Nephron progenitor cell (in vitro differentiated cells): ENCODE data around the gene SFSWAP.
"Not testable (repeated sequence)": the region's sequence is repeated elsewhere in the genome, so short reads cannot be mapped to it uniquely, and the experiment has no call there.

Experiments used
- DNase-seq: peaks from one replicate; pipeline ENCODE4 v3.0.0; 2021
- H3K27ac Mint-ChIP-seq: 2 replicates; pipeline ENCODE4 v1.8.0; 2021; ENCODE audit warnings: mild to moderate bottlenecking, moderate library complexity, mixed read lengths
- H3K27me3 Mint-ChIP-seq: 2 replicates; pipeline ENCODE4 v1.8.0; 2021; ENCODE audit warnings: mild to moderate bottlenecking, low read depth, mixed read lengths; ENCODE audit not compliant: poor library complexity
- H3K36me3 Mint-ChIP-seq: 2 replicates; pipeline ENCODE4 v1.8.0; 2021; ENCODE audit warnings: low read depth, mixed read lengths
- H3K4me1 Mint-ChIP-seq: 2 replicates; pipeline ENCODE4 v1.8.0; 2021; ENCODE audit warnings: mixed read lengths
- H3K4me3 Mint-ChIP-seq: 2 replicates; pipeline ENCODE4 v1.8.0; 2021; ENCODE audit warnings: mild to moderate bottlenecking, moderate library complexity, mixed read lengths
- H3K9me3 Mint-ChIP-seq: 2 replicates; pipeline ENCODE4 v1.8.0; 2021; ENCODE audit warnings: mild to moderate bottlenecking, moderate library complexity, mixed read lengths
- TF ChIP-seq, protein P1 (sequence below): fragments of 200-600 bp; sonication (generic); IDR thresholded peaks from 2 replicates; pipeline ENCODE4 v1.5.0; 2021; ENCODE audit warnings: antibody characterized with exemption

The SFSWAP gene

GRCh38 chr12:131775392-131776236, 64.7 kb downstream of the SFSWAP start:
- H3K36me3 Mint-ChIP-seq: peaks cover 76% of the 10 kb centered on the region
- H3K9me3 Mint-ChIP-seq: no peaks in the 10 kb centered on the region
- TF ChIP-seq, protein P1, sequence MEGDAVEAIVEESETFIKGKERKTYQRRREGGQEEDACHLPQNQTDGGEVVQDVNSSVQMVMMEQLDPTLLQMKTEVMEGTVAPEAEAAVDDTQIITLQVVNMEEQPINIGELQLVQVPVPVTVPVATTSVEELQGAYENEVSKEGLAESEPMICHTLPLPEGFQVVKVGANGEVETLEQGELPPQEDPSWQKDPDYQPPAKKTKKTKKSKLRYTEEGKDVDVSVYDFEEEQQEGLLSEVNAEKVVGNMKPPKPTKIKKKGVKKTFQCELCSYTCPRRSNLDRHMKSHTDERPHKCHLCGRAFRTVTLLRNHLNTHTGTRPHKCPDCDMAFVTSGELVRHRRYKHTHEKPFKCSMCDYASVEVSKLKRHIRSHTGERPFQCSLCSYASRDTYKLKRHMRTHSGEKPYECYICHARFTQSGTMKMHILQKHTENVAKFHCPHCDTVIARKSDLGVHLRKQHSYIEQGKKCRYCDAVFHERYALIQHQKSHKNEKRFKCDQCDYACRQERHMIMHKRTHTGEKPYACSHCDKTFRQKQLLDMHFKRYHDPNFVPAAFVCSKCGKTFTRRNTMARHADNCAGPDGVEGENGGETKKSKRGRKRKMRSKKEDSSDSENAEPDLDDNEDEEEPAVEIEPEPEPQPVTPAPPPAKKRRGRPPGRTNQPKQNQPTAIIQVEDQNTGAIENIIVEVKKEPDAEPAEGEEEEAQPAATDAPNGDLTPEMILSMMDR: no peak
- H3K4me1 Mint-ChIP-seq: peaks cover 37% of the 10 kb centered on the region
- peaks cover 4% of the 10 kb centered on the region for H3K27me3 Mint-ChIP-seq
- H3K4me3 Mint-ChIP-seq: no peak overlapping the region
- peak overlapping the region; percentile 82 for H3K27ac Mint-ChIP-seq
- DNase-seq: no peak

DNA sequence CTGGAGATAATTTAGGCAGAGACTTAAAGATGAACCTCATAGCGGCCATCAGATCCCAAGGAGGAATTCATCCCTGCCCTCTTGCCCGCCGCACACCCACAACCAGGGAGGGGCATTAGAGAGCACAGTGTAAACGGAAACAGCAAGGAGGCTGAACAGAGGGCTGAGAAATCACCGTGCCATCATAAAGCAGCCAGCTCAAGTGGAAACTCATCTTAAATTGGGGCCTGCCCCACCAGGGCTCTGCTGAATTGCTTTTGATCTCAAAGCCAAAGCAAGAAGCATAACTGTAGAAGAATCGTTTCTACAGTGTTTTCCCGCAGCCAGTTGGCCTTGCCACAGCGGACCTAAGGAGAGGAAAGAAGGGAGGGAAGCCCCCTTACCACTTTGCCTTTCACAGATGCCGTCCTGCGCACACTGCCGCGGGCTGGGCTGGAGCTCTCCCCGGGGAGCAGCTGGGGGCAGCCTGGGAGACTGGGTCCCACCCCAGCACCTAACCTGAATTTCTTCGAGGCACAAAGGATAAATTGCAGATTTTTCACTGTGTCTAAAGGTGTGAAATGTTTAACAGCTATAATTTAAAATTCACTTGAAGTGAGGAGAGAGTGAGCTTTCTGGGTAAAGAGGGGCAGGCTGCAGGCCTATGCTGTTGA, 65.5 kb downstream of the SFSWAP start:
- no peaks in the 10 kb centered on the region for H3K9me3 Mint-ChIP-seq
- H3K4me1 Mint-ChIP-seq: peaks cover 29% of the 10 kb centered on the region
- no peak overlapping the region for H3K4me3 Mint-ChIP-seq
- DNase-seq: no peak
- peaks cover 71% of the 10 kb centered on the region for H3K36me3 Mint-ChIP-seq
- peak overlapping the region; percentile 82 for H3K27ac Mint-ChIP-seq
- H3K27me3 Mint-ChIP-seq: peaks cover 4% of the 10 kb centered on the region
- TF ChIP-seq, protein P1: no peak

- not testable (repeated sequence) for DNase-seq, H3K4me3 Mint-ChIP-seq, H3K27me3 Mint-ChIP-seq, H3K9me3 Mint-ChIP-seq, H3K27ac Mint-ChIP-seq
- Mint-ChIP-seq H3K4me1 (peaks cover 29% of the 10 kb centered on the region), H3K36me3 (peaks cover 71% of the 10 kb centered on the region)
Measured at GRCh38 chr12:131777269-131777668, 66.4 kb downstream of the SFSWAP start.

- Mint-ChIP-seq H3K27ac (no peak overlapping the region), H3K36me3 (peaks cover 59% of the 10 kb centered on the region)
Measured at GRCh38 chr12:131779027-131779426, 68.1 kb downstream of the SFSWAP start.

DNA sequence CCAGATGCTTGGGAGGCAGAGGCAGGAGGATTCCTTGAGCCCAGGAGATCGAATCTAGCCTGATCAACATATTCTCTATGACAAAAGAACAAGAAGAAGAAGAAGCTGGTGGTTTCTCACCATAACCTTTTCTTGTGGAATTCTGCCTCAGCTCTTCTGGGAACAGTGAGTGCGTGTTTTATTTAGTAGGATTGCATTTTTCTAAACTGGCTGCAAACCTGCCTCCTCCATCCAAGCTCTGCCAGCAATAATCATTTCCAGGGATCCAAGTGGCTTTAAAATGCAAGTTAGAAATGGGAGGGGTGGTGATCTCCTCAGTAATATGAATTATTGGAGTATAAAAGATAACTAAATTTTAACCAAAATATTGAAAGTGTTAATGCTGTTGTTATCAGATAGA, 71.2 kb downstream of the SFSWAP start:
- H3K27ac Mint-ChIP-seq: no peak overlapping the region

More at GRCh38 chr12:131779027-131779426, 68.1 kb downstream of the SFSWAP start:
- Mint-ChIP-seq H3K9me3 (no peaks in the 10 kb centered on the region), H3K27me3 (no peaks in the 10 kb centered on the region), H3K4me1 (peaks cover 28% of the 10 kb centered on the region), H3K4me3 (no peak overlapping the region)
- DNase-seq: no peak
- TF ChIP-seq, protein P1: no peak

More for the DNA sequence above, 71.2 kb downstream of the SFSWAP start:
- H3K27me3 Mint-ChIP-seq: peaks cover 3% of the 10 kb centered on the region
- TF ChIP-seq, protein P1: no peak
- peaks cover 24% of the 10 kb centered on the region for H3K4me1 Mint-ChIP-seq
- H3K9me3 Mint-ChIP-seq: no peaks in the 10 kb centered on the region
- no peak for DNase-seq
- peaks cover 59% of the 10 kb centered on the region for H3K36me3 Mint-ChIP-seq
- no peak overlapping the region for H3K4me3 Mint-ChIP-seq
